ENCODE data around the gene WDR54.
A peak's percentile ranks its signal among the peaks of the same experiment; 100 is the strongest.

The WDR54 gene

GRCh38 chr2:74421221-74421870 lies at the start of gene WDR54, which contains the start of gene C2orf81:
WDR54 (plus strand) TSS chr2:74421730; CDS start chr2:74422154, 424 bp downstream.
C2orf81 (minus strand) TSS chr2:74421619; CDS start chr2:74421560, 59 bp downstream.
- TF ChIP-seq POLR2A (IDR thresholded peaks at IDR 0.05; ENCODE audit: low read length) (peak; percentile 33), GATA1 (IDR thresholded peaks at IDR 0.05; ENCODE audit: low read depth, low read length) (no peak)
- DNase-seq, result peak; percentile 85 to 86

- no peak for TF ChIP-seq GATA1 (IDR thresholded peaks at IDR 0.05; ENCODE audit: low read depth, low read length)
- no peak for TF ChIP-seq POLR2A (IDR thresholded peaks at IDR 0.05; ENCODE audit: low read length)
- no peak for DNase-seq
These were observed 48.9 kb upstream of the WDR54 start for GRCh38 chr2:74372674-74373073.

- TF ChIP-seq GATA1 (IDR thresholded peaks at IDR 0.05; ENCODE audit: low read depth, low read length) (no peak), POLR2A (IDR thresholded peaks at IDR 0.05; ENCODE audit: low read length) (no peak)
- no peak for DNase-seq
These were observed 48.3 kb upstream of the WDR54 start for GRCh38 chr2:74373221-74373676.

- no peak for TF ChIP-seq GATA1 (IDR thresholded peaks at IDR 0.05; ENCODE audit: low read depth, low read length)
- no peak for TF ChIP-seq POLR2A (IDR thresholded peaks at IDR 0.05; ENCODE audit: low read length)
- no peak for DNase-seq
These were observed 47.5 kb upstream of the WDR54 start for GRCh38 chr2:74373985-74374384.

GRCh38 chr2:74374509-74375205 lies 46.9 kb upstream of the WDR54 start:
- TF ChIP-seq POLR2A (IDR thresholded peaks at IDR 0.05; ENCODE audit: low read length) (no peak), GATA1 (IDR thresholded peaks at IDR 0.05; ENCODE audit: low read depth, low read length) (no peak)
- peak in 1 of 2 experiments; percentile 23 for DNase-seq

GRCh38 chr2:74375838-74376237 lies 45.7 kb upstream of the WDR54 start:
- no peak for DNase-seq
- no peak for TF ChIP-seq GATA1 (IDR thresholded peaks at IDR 0.05; ENCODE audit: low read depth, low read length)
- no peak for TF ChIP-seq POLR2A (IDR thresholded peaks at IDR 0.05; ENCODE audit: low read length)

- DNase-seq, result no peak
- TF ChIP-seq GATA1 (IDR thresholded peaks at IDR 0.05; ENCODE audit: low read depth, low read length), result no peak
- TF ChIP-seq POLR2A (IDR thresholded peaks at IDR 0.05; ENCODE audit: low read length), result no peak
These were observed 43.5 kb upstream of the WDR54 start for GRCh38 chr2:74378007-74378406.

GRCh38 chr2:74379851-74380789 lies 41.4 kb upstream of the WDR54 start, which contains the start of gene DCTN1:
DCTN1 (minus strand) TSS chr2:74380311; CDS start chr2:74380037, 274 bp downstream.
- DNase-seq, result peak; percentile 23 to 35
- TF ChIP-seq GATA1 (IDR thresholded peaks at IDR 0.05; ENCODE audit: low read depth, low read length) (no peak), POLR2A (IDR thresholded peaks at IDR 0.05; ENCODE audit: low read length) (no peak)

- no peak for DNase-seq
- TF ChIP-seq POLR2A (IDR thresholded peaks at IDR 0.05; ENCODE audit: low read length), result no peak
- no peak for TF ChIP-seq GATA1 (IDR thresholded peaks at IDR 0.05; ENCODE audit: low read depth, low read length)
These were observed 39.8 kb upstream of the WDR54 start for GRCh38 chr2:74381751-74382150.

GRCh38 chr2:74383254-74383653 lies 38.3 kb upstream of the WDR54 start:
- DNase-seq, result no peak
- TF ChIP-seq GATA1 (IDR thresholded peaks at IDR 0.05; ENCODE audit: low read depth, low read length) (no peak), POLR2A (IDR thresholded peaks at IDR 0.05; ENCODE audit: low read length) (no peak)

GRCh38 chr2:74384051-74384450 lies 37.5 kb upstream of the WDR54 start:
- TF ChIP-seq POLR2A (IDR thresholded peaks at IDR 0.05; ENCODE audit: low read length) (no peak), GATA1 (IDR thresholded peaks at IDR 0.05; ENCODE audit: low read depth, low read length) (no peak)
- no peak for DNase-seq

GRCh38 chr2:74385396-74385795 lies 36.1 kb upstream of the WDR54 start:
- no peak for DNase-seq

GRCh38 chr2:74387346-74387745 lies 34.2 kb upstream of the WDR54 start:
- no peak for DNase-seq

More at GRCh38 chr2:74385396-74385795, 36.1 kb upstream of the WDR54 start:
- no peak for TF ChIP-seq POLR2A (IDR thresholded peaks at IDR 0.05; ENCODE audit: low read length)
- TF ChIP-seq GATA1 (IDR thresholded peaks at IDR 0.05; ENCODE audit: low read depth, low read length), result no peak

More at GRCh38 chr2:74387346-74387745, 34.2 kb upstream of the WDR54 start:
- TF ChIP-seq GATA1 (IDR thresholded peaks at IDR 0.05; ENCODE audit: low read depth, low read length) (no peak), POLR2A (IDR thresholded peaks at IDR 0.05; ENCODE audit: low read length) (no peak)

All from erythroblast (primary cell).